Liver (tissue), 9 donors: Measurements from ENCODE around the gene CHAT. TPM values are rescaled to one million over a fixed set of nuclear protein-coding genes. Genes with fewer than 3 reads are reported as not detected.

Source experiments
- DNase-seq: peaks from one replicate; pipeline ENCODE4 v3.0.0-alpha.2; 2017; ENCODE audit warnings: low spot score
- H3K27ac ChIP-seq, 2 donors: one replicate each; pipeline ENCODE4 v1.7.0; 2013; ENCODE audit warnings: inconsistent platforms in 2 of 2, low read length in 2 of 2, control low read depth in 1 of 2, low read depth in 1 of 2, mild to moderate bottlenecking in 1 of 2
- H3K27me3 ChIP-seq, 4 donors: one replicate each; pipeline versions ENCODE4 v1.6.1 to v1.7.0; 2013; ENCODE audit warnings: low read length in 3 of 4, inconsistent platforms in 1 of 4, mild to moderate bottlenecking in 1 of 4, moderate library complexity in 1 of 4; ENCODE audit not compliant: control insufficient read depth in 4 of 4, insufficient read depth in 4 of 4
- H3K36me3 ChIP-seq, 4 donors: one replicate each; pipeline versions ENCODE4 v1.6.1 to v1.7.0; 2013; ENCODE audit warnings: low read length in 3 of 4, mild to moderate bottlenecking in 3 of 4, low read depth in 1 of 4, moderate library complexity in 1 of 4; ENCODE audit not compliant: control insufficient read depth in 4 of 4, insufficient read depth in 3 of 4
- H3K4me1 ChIP-seq, 4 donors: one replicate each; pipeline versions ENCODE4 v1.6.1 to v1.7.0; 2013; ENCODE audit warnings: low read length in 3 of 4, mild to moderate bottlenecking in 3 of 4, moderate library complexity in 1 of 4; ENCODE audit not compliant: control insufficient read depth in 4 of 4, insufficient read depth in 4 of 4
- H3K4me3 ChIP-seq, 3 donors: one replicate each; pipeline versions ENCODE4 v1.6.1 to v1.7.0; 2013; ENCODE audit warnings: low read length in 3 of 3, control low read depth in 1 of 3, low read depth in 1 of 3, mild to moderate bottlenecking in 1 of 3
- H3K9ac ChIP-seq, 2 donors: one replicate each; pipeline ENCODE4 v1.7.0; 2013; ENCODE audit warnings: low read length in 2 of 2, mild to moderate bottlenecking in 2 of 2, moderate library complexity in 2 of 2, control low read depth in 1 of 2, low read depth in 1 of 2
- H3K9me3 ChIP-seq, 4 donors: one replicate each; pipeline versions ENCODE4 v1.6.1 to v1.7.0; 2013; ENCODE audit warnings: low read length in 3 of 4; ENCODE audit not compliant: control insufficient read depth in 4 of 4
- CTCF ChIP-seq: fragments of 150-350 bp; IDR thresholded peaks from 2 replicates; pipeline ENCODE4 v1.5.1; 2017; ENCODE audit warnings: improper control_type of control experiment, low read depth, low read length; ENCODE audit not compliant: missing input control
- EGR1 ChIP-seq, 2 donors: IDR thresholded peaks; 2 replicates each; pipeline ENCODE4 v1.6.1; 2016 to 2018; ENCODE audit warnings: antibody characterized with exemption in 2 of 2, low read depth in 2 of 2
- FOXA1 ChIP-seq: IDR thresholded peaks from 2 replicates; pipeline ENCODE4 v1.6.1; 2016; ENCODE audit warnings: antibody characterized with exemption
- FOXA2 ChIP-seq: IDR thresholded peaks from 2 replicates; pipeline ENCODE4 v1.6.1; 2016; ENCODE audit warnings: antibody characterized with exemption
- GABPA ChIP-seq, 2 donors: IDR thresholded peaks in 1 of 2; conservative IDR thresholded peaks in 1 of 2; 2 replicates each; pipeline ENCODE4 v1.6.1; 2016; ENCODE audit warnings: antibody characterized with exemption in 2 of 2, mild to moderate bottlenecking in 1 of 2, moderate library complexity in 1 of 2
- HNF4A ChIP-seq, 2 donors: conservative IDR thresholded peaks; 2 replicates each; pipeline ENCODE4 v1.6.1; 2016; ENCODE audit warnings: antibody characterized with exemption in 2 of 2, mild to moderate bottlenecking in 2 of 2
- HNF4G ChIP-seq: IDR thresholded peaks from 2 replicates; pipeline ENCODE4 v1.6.1; 2016; ENCODE audit warnings: antibody characterized with exemption
- JUND ChIP-seq, 2 donors: IDR thresholded peaks; 2 replicates each; pipeline ENCODE4 v1.6.1; 2016; ENCODE audit warnings: antibody characterized with exemption in 2 of 2
- NR2F2 ChIP-seq: IDR thresholded peaks from 2 replicates; pipeline ENCODE4 v1.6.1; 2016; ENCODE audit warnings: antibody characterized with exemption
- RAD21 ChIP-seq, 2 donors: IDR thresholded peaks; 2 replicates each; pipeline ENCODE4 v1.6.1; 2016; ENCODE audit warnings: antibody characterized with exemption in 2 of 2, mild to moderate bottlenecking in 2 of 2
- SP1 ChIP-seq: IDR thresholded peaks from 2 replicates; pipeline ENCODE4 v1.6.1; 2018; ENCODE audit warnings: antibody characterized with exemption, mild to moderate bottlenecking
- TAF1 ChIP-seq: conservative IDR thresholded peaks from 2 replicates; pipeline ENCODE4 v1.6.1; 2016; ENCODE audit warnings: antibody characterized with exemption, mild to moderate bottlenecking
- YY1 ChIP-seq: IDR thresholded peaks from 2 replicates; pipeline ENCODE4 v1.6.1; 2016; ENCODE audit warnings: antibody characterized with exemption, mild to moderate bottlenecking
- WGBS: extraction: QIAGEN DNeasy Blood & Tissue Kit; methylation state at CpG from one replicate; pipeline ENCODE4 v1.1.7; 2013; 5-methylcytosine and 5-hydroxymethylcytosine counted together
- polyA plus RNA-seq, 2 donors: library from polyadenylated mRNA; stranded (reverse) in 1 of 2; unstranded in 1 of 2; fragments of 200-250 nt in 1 of 2; fragments of >200 nt in 1 of 2; fragmentation: Nextera tagmentation in 1 of 2; extraction: Ambion mirVana in 1 of 2; gene quantifications; one replicate each; pipeline versions ENCODE4 v1.2.1 to v1.2.3, GENCODE V29; 2013 to 2015
- total RNA-seq, 2 donors: library from RNA; depleted of rRNA; stranded (reverse); fragments of >200 nt; gene quantifications; one replicate each; pipeline ENCODE4 v1.2.3, GENCODE V29; 2014
- TF ChIP-seq, protein P1 (sequence below): IDR thresholded peaks from 2 replicates; pipeline ENCODE4 v1.6.1; 2016; ENCODE audit warnings: antibody characterized with exemption, mild to moderate bottlenecking
- TF ChIP-seq, protein P2 (sequence below): IDR thresholded peaks from 2 replicates; pipeline ENCODE4 v1.6.1; 2016; ENCODE audit warnings: antibody characterized with exemption
- donor health status: healthy.
- donor health status: healthy.
- donor health status: healthy.
- donor health status: healthy.
- donor health status: healthy.

Gene CHAT
- total and polyA plus RNA-seq, 4 donors, result not detected

DNA sequence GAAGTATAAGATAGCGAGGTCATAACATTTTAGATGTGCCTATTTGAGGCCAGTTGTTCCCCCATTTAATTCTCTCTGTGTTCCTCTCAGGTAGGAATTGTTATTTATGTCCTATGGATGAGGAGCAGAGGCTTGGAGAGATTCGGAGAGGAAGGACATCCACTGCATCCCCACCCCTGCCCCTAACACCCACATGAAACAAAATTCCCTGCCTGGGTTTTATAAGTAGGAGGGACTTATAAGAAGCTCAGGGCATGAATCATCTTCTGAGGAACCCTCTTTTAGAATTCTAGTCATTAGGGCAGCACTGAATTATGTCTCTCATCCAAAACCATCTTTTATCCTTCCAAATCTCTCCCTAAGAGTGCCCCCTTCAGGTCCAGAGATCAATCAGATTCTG, 5.0 kb downstream of the CHAT start:
- Histone ChIP-seq H3K9me3 (no peaks in the 10 kb centered on the region), H3K27ac (no peak overlapping the region), H3K4me3 (no peak overlapping the region), H3K9ac (no peak overlapping the region), H3K36me3 (no peaks in the 10 kb centered on the region), H3K4me1 (no peaks in the 10 kb centered on the region), H3K27me3 (peaks cover 3 to 11% (median 6%) of the 10 kb centered on the region in 4 donors)
- WGBS, result 69% methylated on average over 2 of the region's 2 CpGs
- TF ChIP-seq JUND (IDR thresholded peaks at IDR 0.05), result no peak
- TF ChIP-seq EGR1 (IDR thresholded peaks at IDR 0.05; ENCODE audit: low read depth in 2 of 2), result no peak
- DNase-seq, result no peak

DNA sequence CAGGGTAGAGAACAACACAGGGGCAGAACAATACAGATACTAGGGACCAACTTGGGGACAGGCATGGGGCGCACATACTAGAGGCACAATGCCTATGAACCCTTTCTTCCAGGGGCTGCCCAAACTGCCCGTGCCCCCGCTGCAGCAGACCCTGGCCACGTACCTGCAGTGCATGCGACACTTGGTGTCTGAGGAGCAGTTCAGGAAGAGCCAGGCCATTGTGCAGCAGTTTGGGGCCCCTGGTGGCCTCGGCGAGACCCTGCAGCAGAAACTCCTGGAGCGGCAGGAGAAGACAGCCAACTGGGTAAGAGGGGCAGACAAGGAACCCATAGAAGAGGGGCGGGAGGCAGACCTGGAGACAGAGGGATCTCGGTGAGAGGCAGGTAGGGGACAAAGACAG, 5.8 kb downstream of the CHAT start:
- Histone ChIP-seq H3K27ac (no peak overlapping the region), H3K9ac (no peak overlapping the region), H3K36me3 (no peaks in the 10 kb centered on the region), H3K4me1 (no peaks in the 10 kb centered on the region), H3K4me3 (no peak overlapping the region), H3K9me3 (no peaks in the 10 kb centered on the region), H3K27me3 (peaks cover 3 to 10% (median 5%) of the 10 kb centered on the region in 4 donors)
- TF ChIP-seq FOXA1 (no peak), JUND (IDR thresholded peaks at IDR 0.05) (no peak), GABPA (IDR thresholded peaks at IDR 0.05 in 1 of 2, conservative IDR thresholded peaks at IDR 0.05 in 1 of 2) (no peak), HNF4G (no peak)
- 52% methylated on average over 10 of the region's 10 CpGs for WGBS
- no peak for DNase-seq

DNA sequence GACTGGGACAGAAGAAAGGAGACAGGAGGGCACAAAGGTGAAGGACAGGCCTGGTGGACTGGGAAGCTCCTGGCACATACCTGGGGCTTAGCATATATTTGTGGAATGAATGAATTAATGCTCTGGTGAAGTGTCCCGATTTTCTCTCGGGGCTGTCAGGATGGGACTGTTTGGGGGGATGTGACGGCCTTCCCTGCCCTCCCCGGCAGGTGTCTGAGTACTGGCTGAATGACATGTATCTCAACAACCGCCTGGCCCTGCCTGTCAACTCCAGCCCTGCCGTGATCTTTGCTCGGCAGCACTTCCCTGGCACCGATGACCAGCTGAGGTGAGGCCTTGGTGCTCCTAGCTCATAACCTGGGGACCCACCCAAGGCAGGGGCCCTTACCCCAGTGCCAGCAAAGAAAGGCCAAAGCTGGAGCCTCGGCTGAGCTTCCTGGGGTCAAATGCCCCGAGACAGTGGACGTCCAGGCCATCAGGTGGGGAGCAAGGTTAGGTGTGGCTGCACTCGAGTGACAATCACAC, 6.5 kb downstream of the CHAT start:
- DNase-seq, result no peak
- Histone ChIP-seq H3K36me3 (no peaks in the 10 kb centered on the region), H3K9me3 (no peaks in the 10 kb centered on the region), H3K9ac (no peak overlapping the region), H3K4me1 (no peaks in the 10 kb centered on the region), H3K27ac (no peak overlapping the region), H3K4me3 (no peak overlapping the region), H3K27me3 (peaks cover 2 to 7% (median 3%) of the 10 kb centered on the region in 4 donors)
- 83% methylated on average over 12 of the region's 12 CpGs for WGBS
- no peak for TF ChIP-seq HNF4G
- TF ChIP-seq RAD21 (IDR thresholded peaks at IDR 0.05), result no peak
- no peak for TF ChIP-seq YY1
- TF ChIP-seq TAF1, result no peak
- TF ChIP-seq EGR1 (IDR thresholded peaks at IDR 0.05; ENCODE audit: low read depth in 2 of 2), result no peak
- TF ChIP-seq SP1, result no peak
- no peak for TF ChIP-seq FOXA2
- TF ChIP-seq HNF4A (conservative IDR thresholded peaks at IDR 0.05), result no peak
- TF ChIP-seq, protein P1, sequence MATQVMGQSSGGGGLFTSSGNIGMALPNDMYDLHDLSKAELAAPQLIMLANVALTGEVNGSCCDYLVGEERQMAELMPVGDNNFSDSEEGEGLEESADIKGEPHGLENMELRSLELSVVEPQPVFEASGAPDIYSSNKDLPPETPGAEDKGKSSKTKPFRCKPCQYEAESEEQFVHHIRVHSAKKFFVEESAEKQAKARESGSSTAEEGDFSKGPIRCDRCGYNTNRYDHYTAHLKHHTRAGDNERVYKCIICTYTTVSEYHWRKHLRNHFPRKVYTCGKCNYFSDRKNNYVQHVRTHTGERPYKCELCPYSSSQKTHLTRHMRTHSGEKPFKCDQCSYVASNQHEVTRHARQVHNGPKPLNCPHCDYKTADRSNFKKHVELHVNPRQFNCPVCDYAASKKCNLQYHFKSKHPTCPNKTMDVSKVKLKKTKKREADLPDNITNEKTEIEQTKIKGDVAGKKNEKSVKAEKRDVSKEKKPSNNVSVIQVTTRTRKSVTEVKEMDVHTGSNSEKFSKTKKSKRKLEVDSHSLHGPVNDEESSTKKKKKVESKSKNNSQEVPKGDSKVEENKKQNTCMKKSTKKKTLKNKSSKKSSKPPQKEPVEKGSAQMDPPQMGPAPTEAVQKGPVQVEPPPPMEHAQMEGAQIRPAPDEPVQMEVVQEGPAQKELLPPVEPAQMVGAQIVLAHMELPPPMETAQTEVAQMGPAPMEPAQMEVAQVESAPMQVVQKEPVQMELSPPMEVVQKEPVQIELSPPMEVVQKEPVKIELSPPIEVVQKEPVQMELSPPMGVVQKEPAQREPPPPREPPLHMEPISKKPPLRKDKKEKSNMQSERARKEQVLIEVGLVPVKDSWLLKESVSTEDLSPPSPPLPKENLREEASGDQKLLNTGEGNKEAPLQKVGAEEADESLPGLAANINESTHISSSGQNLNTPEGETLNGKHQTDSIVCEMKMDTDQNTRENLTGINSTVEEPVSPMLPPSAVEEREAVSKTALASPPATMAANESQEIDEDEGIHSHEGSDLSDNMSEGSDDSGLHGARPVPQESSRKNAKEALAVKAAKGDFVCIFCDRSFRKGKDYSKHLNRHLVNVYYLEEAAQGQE, result no peak
- TF ChIP-seq FOXA1, result no peak
- TF ChIP-seq NR2F2, result no peak
- no peak for TF ChIP-seq CTCF
- TF ChIP-seq, protein P2, sequence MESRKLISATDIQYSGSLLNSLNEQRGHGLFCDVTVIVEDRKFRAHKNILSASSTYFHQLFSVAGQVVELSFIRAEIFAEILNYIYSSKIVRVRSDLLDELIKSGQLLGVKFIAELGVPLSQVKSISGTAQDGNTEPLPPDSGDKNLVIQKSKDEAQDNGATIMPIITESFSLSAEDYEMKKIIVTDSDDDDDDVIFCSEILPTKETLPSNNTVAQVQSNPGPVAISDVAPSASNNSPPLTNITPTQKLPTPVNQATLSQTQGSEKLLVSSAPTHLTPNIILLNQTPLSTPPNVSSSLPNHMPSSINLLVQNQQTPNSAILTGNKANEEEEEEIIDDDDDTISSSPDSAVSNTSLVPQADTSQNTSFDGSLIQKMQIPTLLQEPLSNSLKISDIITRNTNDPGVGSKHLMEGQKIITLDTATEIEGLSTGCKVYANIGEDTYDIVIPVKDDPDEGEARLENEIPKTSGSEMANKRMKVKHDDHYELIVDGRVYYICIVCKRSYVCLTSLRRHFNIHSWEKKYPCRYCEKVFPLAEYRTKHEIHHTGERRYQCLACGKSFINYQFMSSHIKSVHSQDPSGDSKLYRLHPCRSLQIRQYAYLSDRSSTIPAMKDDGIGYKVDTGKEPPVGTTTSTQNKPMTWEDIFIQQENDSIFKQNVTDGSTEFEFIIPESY, result no peak
